Right lobe of liver (tissue), 6 donors: ENCODE measurements around the gene RBBP4. TPM values are rescaled to one million over a fixed set of nuclear protein-coding genes. Genes with fewer than 3 reads are reported as not detected.

Source experiments
- ATAC-seq, 4 donors: fragments of 200-7000 bp; cut with Tn5 transposase; one replicate each; pipeline ENCODE4 v1.9.1; 2020; ENCODE audit warnings: mild to moderate bottlenecking in 4 of 4, moderate library complexity in 4 of 4
- DNase-seq, 3 donors: peaks; one replicate each; pipeline ENCODE4 v3.0.0-alpha.2; 2020
- H3K27ac ChIP-seq, 3 donors: fragments of 200-600 bp; one replicate each; pipeline ENCODE4 v1.8.0; 2022
- H3K27me3 ChIP-seq, 2 donors: fragments of 200-600 bp; one replicate each; pipeline ENCODE4 v1.8.0; 2022
- H3K36me3 ChIP-seq, 4 donors: fragments of 200-600 bp; sonication (generic) in 1 of 4; one replicate each; pipeline versions ENCODE4 v1.5.1 to v1.8.0; 2017 to 2022; ENCODE audit warnings: control low read depth in 1 of 4
- H3K4me1 ChIP-seq, 4 donors: fragments of 200-600 bp; sonication (generic) in 1 of 4; one replicate each; pipeline versions ENCODE4 v1.5.1 to v1.8.0; 2017 to 2022; ENCODE audit warnings: control low read depth in 1 of 4
- H3K4me3 ChIP-seq, 3 donors: fragments of 200-600 bp; one replicate each; pipeline ENCODE4 v1.8.0; 2022
- H3K9me3 ChIP-seq, 4 donors: fragments of 200-600 bp; sonication (generic) in 1 of 4; one replicate each; pipeline versions ENCODE4 v1.5.1 to v1.8.0; 2017 to 2022; ENCODE audit warnings: control low read depth in 1 of 4
- CTCF ChIP-seq, 4 donors: fragments of 200-600 bp in 3 of 4; fragments of 450-650 bp in 1 of 4; IDR thresholded peaks; one replicate each; pipeline versions ENCODE4 v1.5.1 to v1.8.0; 2016 to 2022; ENCODE audit warnings: antibody characterized with exemption in 4 of 4, mild to moderate bottlenecking in 2 of 4
- POLR2A ChIP-seq: fragments of 450-650 bp; IDR thresholded peaks from one replicate; pipeline ENCODE4 v1.6.1; 2017; ENCODE audit warnings: antibody characterized with exemption, mild to moderate bottlenecking
- WGBS: methylation state at CpG from one replicate; pipeline ENCODE4 v1.1.6; 2018; ENCODE audit warnings: low coverage, low lambda C conversion rate; ENCODE audit not compliant: insufficient coverage; ENCODE audit errors: missing lambda C conversion rate; 5-methylcytosine and 5-hydroxymethylcytosine counted together
- intact Hi-C, 2 donors: fragments of 100-400 bp; cut with DNase I; formaldehyde crosslinking; loops; one replicate each; pipeline versions ENCODE4 v1.11.2 to v1.14.1; 2022
- total RNA-seq, 6 experiments: library from RNA; depleted of rRNA in 2 of 6; stranded (reverse); fragments of >200 nt in 2 of 6; fragmentation: NEBNext Ultra II Directional in 3 of 6; extraction: Animal tissue kit (Norgen Biotek cat#: 25700) in 3 of 6; gene quantifications; one replicate each; pipeline versions ENCODE4 v1.1.0 to v1.2.4, GENCODE V29; 2016 to 2023
- donor health status: DM: no; HTN: yes; CAD: no.
- donor health status: DM: no; HTN: no; CAD: no.
- donor health status: DM: no; HTN: no; CAD: no.
- donor health status: DM: no; HTN: yes; CAD: no.
- donor health status: DM: no; HTN: yes; CAD: no.

The RBBP4 gene
- total RNA-seq, 6 experiments from 2014 or later, result 50.1 to 66.1 (median 58.8) TPM

- no peaks in the 10 kb centered on the region for H3K27me3 ChIP-seq
- H3K36me3 ChIP-seq, result peaks cover 0 to 2% (median 0%) of the 10 kb centered on the region in 4 donors
- no peaks in the 10 kb centered on the region for H3K4me1 ChIP-seq
- H3K27ac ChIP-seq, result no peak overlapping the region
- peak in 1 of 4 donors; percentile 20 for TF ChIP-seq CTCF (IDR thresholded peaks at IDR 0.05)
- TF ChIP-seq POLR2A, result no peak
- DNase-seq (no peak), ATAC-seq (no peak)
- H3K4me3 ChIP-seq, result no peak overlapping the region
- WGBS, result 80% methylated on average over 5 of the region's 5 CpGs
- H3K9me3 ChIP-seq, result no peaks in the 10 kb centered on the region
- intact Hi-C loops, result no loop called here
Measured at GRCh38 chr1:32619701-32620485, 31.1 kb upstream of the RBBP4 start.

- no peaks in the 10 kb centered on the region for H3K9me3 ChIP-seq
- peaks cover 0 to 10% (median 1%) of the 10 kb centered on the region in 4 donors for H3K36me3 ChIP-seq
- no peak for DNase-seq
- H3K4me1 ChIP-seq, result no peaks in the 10 kb centered on the region
- H3K27me3 ChIP-seq, result no peaks in the 10 kb centered on the region
- 95% methylated on average over 2 of the region's 2 CpGs for WGBS
- no peak overlapping the region for H3K4me3 ChIP-seq
- no peak for ATAC-seq
- no peak overlapping the region for H3K27ac ChIP-seq
- TF ChIP-seq CTCF (IDR thresholded peaks at IDR 0.05) (no peak), POLR2A (no peak)
- intact Hi-C loops, result no loop called here
Measured at GRCh38 chr1:32622205-32622604, 28.8 kb upstream of the RBBP4 start.

- no peaks in the 10 kb centered on the region for H3K4me1 ChIP-seq
- ATAC-seq (no peak), DNase-seq (no peak)
- no peaks in the 10 kb centered on the region for H3K27me3 ChIP-seq
- H3K27ac ChIP-seq, result no peak overlapping the region
- H3K9me3 ChIP-seq, result no peaks in the 10 kb centered on the region
- intact Hi-C loops, result no loop called here
- peaks cover 0 to 16% (median 1%) of the 10 kb centered on the region in 4 donors for H3K36me3 ChIP-seq
- TF ChIP-seq CTCF (IDR thresholded peaks at IDR 0.05) (no peak), POLR2A (no peak)
- 49% methylated on average over 3 of the region's 3 CpGs for whole genome bisulfite sequencing
- H3K4me3 ChIP-seq, result no peak overlapping the region
Measured at GRCh38 chr1:32622806-32623681, 28.0 kb upstream of the RBBP4 start.

GRCh38 chr1:32623775-32624174 is 27.2 kb upstream of the RBBP4 start:
- TF ChIP-seq POLR2A (no peak), CTCF (IDR thresholded peaks at IDR 0.05) (no peak)
- Histone ChIP-seq H3K27me3 (no peaks in the 10 kb centered on the region), H3K4me3 (no peak overlapping the region), H3K36me3 (peaks cover 0 to 22% (median 1%) of the 10 kb centered on the region in 4 donors), H3K27ac (no peak overlapping the region), H3K9me3 (no peaks in the 10 kb centered on the region), H3K4me1 (no peaks in the 10 kb centered on the region)
- ATAC-seq (no peak), DNase-seq (no peak)
- 69% methylated on average over 5 of the region's 5 CpGs for WGBS
- intact Hi-C loops, result no loop called here
